Kidney (tissue), 14 donors: Measurements from ENCODE around the gene MAG. TPM values are rescaled to one million over a fixed set of nuclear protein-coding genes. Genes with fewer than 3 reads are reported as not detected.

Experiments used
- DNase-seq, 5 donors: peaks; one replicate each; pipeline ENCODE4 v3.0.0-alpha.2; 2013 to 2020
- FAIRE-seq: peaks from 2 replicates; lab custom pipeline; 2012; peaks lifted over from hg19 to GRCh38; lab: Jason Lieb, UNC
- H3K27ac ChIP-seq, 2 donors: one replicate each; pipeline ENCODE4 v1.7.0; 2013; ENCODE audit warnings: low read depth in 2 of 2, low read length in 2 of 2, inconsistent platforms in 1 of 2
- H3K27me3 ChIP-seq: one replicate; pipeline ENCODE4 v1.7.1; 2013; ENCODE audit warnings: low read length, inconsistent platforms; ENCODE audit not compliant: control insufficient read depth, insufficient read depth
- H3K36me3 ChIP-seq, 3 donors: one replicate each; pipeline versions ENCODE4 v1.7.0 to v1.7.1; 2013; ENCODE audit warnings: low read length in 3 of 3, control low read depth in 1 of 3, inconsistent platforms in 1 of 3; ENCODE audit not compliant: insufficient read depth in 3 of 3, control insufficient read depth in 2 of 3
- H3K4me1 ChIP-seq, 3 donors: one replicate each; pipeline versions ENCODE4 v1.7.0 to v1.7.1; 2013; ENCODE audit warnings: low read length in 3 of 3, inconsistent platforms in 1 of 3, low read depth in 1 of 3; ENCODE audit not compliant: control insufficient read depth in 2 of 3, insufficient read depth in 2 of 3
- H3K4me3 ChIP-seq, 3 donors: one replicate each; pipeline versions ENCODE4 v1.7.0 to v1.8.1; 2013; ENCODE audit warnings: low read length in 3 of 3, control low read depth in 1 of 3, inconsistent platforms in 1 of 3
- H3K9ac ChIP-seq, 3 donors: one replicate each; pipeline versions ENCODE4 v1.7.0 to v1.7.1; 2013; ENCODE audit warnings: low read length in 3 of 3, control low read depth in 1 of 3, inconsistent platforms in 1 of 3
- H3K9me3 ChIP-seq, 3 donors: one replicate each; pipeline versions ENCODE4 v1.7.0 to v1.7.1; 2013; ENCODE audit warnings: low read length in 3 of 3, control low read depth in 1 of 3, inconsistent platforms in 1 of 3; ENCODE audit not compliant: control insufficient read depth in 2 of 3, insufficient read depth in 1 of 3
- intact Hi-C: fragments of 100-400 bp; cut with DNase I; formaldehyde crosslinking; loops from one replicate; pipeline ENCODE4 v1.11.1; 2022
- polyA plus RNA-seq: library from polyadenylated mRNA; stranded (reverse); fragments of 350-450 nt; fragmentation: Illumina TruSeq; extraction: RNeasy Lipid Tissue Mini Kit (QIAGEN cat#74804); gene quantifications from one replicate; pipeline ENCODE4 v1.2.3, GENCODE V29; 2014; ENCODE audit warnings: low read depth, low replicate concordance; ENCODE audit not compliant: insufficient read depth
- total RNA-seq: library from RNA; stranded (reverse); fragmentation: NEBNext Ultra II Directional; extraction: Animal tissue kit (Norgen Biotek cat#: 25700); gene quantifications from one replicate; pipeline ENCODE4 v1.2.1, GENCODE V29; 2021
- TF ChIP-seq, protein P1 (sequence below): IDR thresholded peaks from 3 replicates; pipeline ENCODE4 v1.5.1; 2012; ENCODE audit warnings: mild to moderate bottlenecking, moderate library complexity, borderline replicate concordance; ENCODE audit not compliant: insufficient read depth; ENCODE audit errors: extremely low read depth
- donor health status: control.
- donor health status: control.
- donor health status: control.
- donor health status: control.
- donor health status: control.
- donor health status: DM: yes; HTN: yes; CAD: no.
- donor health status: Normal renal cell carcinoma (clear cell type).

The MAG gene
- total and polyA plus RNA-seq, 2 donors from 2014 or later, result 0.41 to 1.1 TPM

- Histone ChIP-seq H3K4me1 (no peaks in the 10 kb centered on the region), H3K4me3 (no peak overlapping the region), H3K9me3 (peaks cover 0 to 2% (median 0%) of the 10 kb centered on the region in 3 donors), H3K27ac (no peak overlapping the region), H3K36me3 (no peaks in the 10 kb centered on the region), H3K27me3 (no peaks in the 10 kb centered on the region), H3K9ac (no peak overlapping the region)
- no peak for FAIRE-seq
- intact Hi-C loops, result no loop called here
- TF ChIP-seq, protein P1, sequence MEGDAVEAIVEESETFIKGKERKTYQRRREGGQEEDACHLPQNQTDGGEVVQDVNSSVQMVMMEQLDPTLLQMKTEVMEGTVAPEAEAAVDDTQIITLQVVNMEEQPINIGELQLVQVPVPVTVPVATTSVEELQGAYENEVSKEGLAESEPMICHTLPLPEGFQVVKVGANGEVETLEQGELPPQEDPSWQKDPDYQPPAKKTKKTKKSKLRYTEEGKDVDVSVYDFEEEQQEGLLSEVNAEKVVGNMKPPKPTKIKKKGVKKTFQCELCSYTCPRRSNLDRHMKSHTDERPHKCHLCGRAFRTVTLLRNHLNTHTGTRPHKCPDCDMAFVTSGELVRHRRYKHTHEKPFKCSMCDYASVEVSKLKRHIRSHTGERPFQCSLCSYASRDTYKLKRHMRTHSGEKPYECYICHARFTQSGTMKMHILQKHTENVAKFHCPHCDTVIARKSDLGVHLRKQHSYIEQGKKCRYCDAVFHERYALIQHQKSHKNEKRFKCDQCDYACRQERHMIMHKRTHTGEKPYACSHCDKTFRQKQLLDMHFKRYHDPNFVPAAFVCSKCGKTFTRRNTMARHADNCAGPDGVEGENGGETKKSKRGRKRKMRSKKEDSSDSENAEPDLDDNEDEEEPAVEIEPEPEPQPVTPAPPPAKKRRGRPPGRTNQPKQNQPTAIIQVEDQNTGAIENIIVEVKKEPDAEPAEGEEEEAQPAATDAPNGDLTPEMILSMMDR, result no peak
- peak in 1 of 5 donors; percentile 55 for DNase-seq
Measured at GRCh38 chr19:35293808-35294207, 1.8 kb downstream of the MAG start.

DNA sequence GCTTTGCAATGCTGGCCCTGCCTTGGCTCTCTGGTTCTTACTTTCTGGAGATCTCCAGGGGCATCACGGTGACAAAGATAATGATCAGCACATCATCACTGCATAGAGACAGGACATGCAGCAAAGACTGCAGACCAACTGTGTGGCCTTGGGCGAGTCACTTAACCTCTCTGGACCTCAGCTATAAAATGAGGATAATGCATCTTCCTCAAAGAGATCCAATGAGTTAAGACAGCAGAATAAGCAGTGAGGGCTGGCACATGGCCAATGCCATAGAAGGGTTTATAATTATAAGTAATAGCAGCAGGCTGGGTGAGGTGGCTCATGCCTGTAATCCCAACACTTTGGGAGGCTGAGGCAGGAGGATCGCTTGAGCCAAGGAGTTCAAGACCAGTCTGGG lies 2.4 kb downstream of the MAG start:
- TF ChIP-seq, protein P1, result no peak
- DNase-seq (no peak), FAIRE-seq (no peak)
- Histone ChIP-seq H3K4me3 (no peak overlapping the region), H3K9ac (no peak overlapping the region), H3K27me3 (no peaks in the 10 kb centered on the region), H3K27ac (no peak overlapping the region), H3K36me3 (no peaks in the 10 kb centered on the region), H3K4me1 (no peaks in the 10 kb centered on the region), H3K9me3 (peaks cover 0 to 2% (median 0%) of the 10 kb centered on the region in 3 donors)
- intact Hi-C loops, result no loop called here

DNA sequence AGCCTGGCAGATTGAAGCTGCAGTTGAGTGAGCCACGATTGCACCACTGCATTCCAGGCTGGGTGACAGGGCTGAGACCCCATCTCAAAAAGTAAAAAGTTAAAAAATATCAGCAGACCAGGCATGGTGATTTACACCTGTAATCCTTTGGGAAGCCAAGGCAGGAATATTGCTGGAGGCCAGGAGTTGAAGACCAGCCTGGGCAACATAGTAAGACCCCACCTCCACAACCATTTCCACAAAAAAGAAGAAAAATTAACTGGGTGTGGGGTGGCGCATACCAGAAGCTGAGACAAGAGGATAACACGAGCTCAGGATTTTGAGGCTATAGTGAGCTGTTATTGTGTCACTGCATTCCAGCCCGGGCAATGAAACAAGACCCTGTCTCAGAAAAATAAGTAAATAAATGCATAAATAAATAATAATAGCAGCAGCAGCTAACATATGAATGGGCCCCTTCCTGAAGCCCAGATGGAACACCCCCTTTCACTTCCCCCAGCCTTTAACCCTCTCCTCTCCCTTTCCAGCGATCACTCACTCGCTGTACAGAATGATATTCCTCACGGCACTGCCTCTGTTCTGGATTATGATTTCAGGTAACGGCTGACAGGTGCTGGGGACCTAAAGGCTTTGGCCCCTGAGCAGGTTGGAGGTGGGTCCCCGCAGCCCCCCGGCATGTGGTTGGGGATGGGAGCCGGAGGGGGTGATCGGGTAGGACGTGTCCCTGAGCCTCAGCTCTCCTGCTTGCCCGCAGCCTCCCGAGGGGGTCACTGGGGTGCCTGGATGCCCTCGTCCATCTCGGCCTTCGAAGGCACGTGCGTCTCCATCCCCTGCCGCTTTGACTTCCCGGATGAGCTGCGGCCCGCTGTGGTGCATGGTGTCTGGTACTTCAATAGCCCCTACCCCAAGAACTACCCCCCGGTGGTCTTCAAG lies 3.2 kb downstream of the MAG start:
- Histone ChIP-seq H3K27ac (no peak overlapping the region), H3K27me3 (no peaks in the 10 kb centered on the region), H3K4me3 (no peak overlapping the region), H3K36me3 (no peaks in the 10 kb centered on the region), H3K4me1 (no peaks in the 10 kb centered on the region), H3K9ac (no peak overlapping the region), H3K9me3 (peaks cover 0 to 2% (median 0%) of the 10 kb centered on the region in 3 donors)
- DNase-seq (no peak), FAIRE-seq (no peak)
- TF ChIP-seq, protein P1, result no peak
- intact Hi-C loops, result no loop called here
